ENCODE measurements around the gene ARHGAP21.

ARHGAP21 gene

GRCh38 chr10:24574161-24574560 lies 149.5 kb downstream of the ARHGAP21 start:
- no peak for DNase-seq

GRCh38 chr10:24571870-24572450 lies 151.7 kb downstream of the ARHGAP21 start:
- no peak for DNase-seq

- DNase-seq: no peak
Observed at GRCh38 chr10:24570658-24571426, 152.8 kb downstream of the ARHGAP21 start.

- DNase-seq: no peak
Observed at GRCh38 chr10:24569828-24570657, 153.6 kb downstream of the ARHGAP21 start.

- DNase-seq: no peak
Observed at GRCh38 chr10:24569330-24569796, 154.3 kb downstream of the ARHGAP21 start.

GRCh38 chr10:24568042-24568441 lies 155.6 kb downstream of the ARHGAP21 start:
- no peak for DNase-seq

- DNase-seq: no peak
Observed at GRCh38 chr10:24561453-24561852, 162.2 kb downstream of the ARHGAP21 start.

GRCh38 chr10:24556750-24557742 lies 166.6 kb downstream of the ARHGAP21 start:
- DNase-seq: peak in 1 of 5 experiments; percentile 58

- no peak for DNase-seq
Observed at GRCh38 chr10:24556126-24556749, 167.4 kb downstream of the ARHGAP21 start.

- no peak for DNase-seq
Observed at GRCh38 chr10:24554036-24554435, 169.7 kb downstream of the ARHGAP21 start.

- DNase-seq: no peak
Observed at GRCh38 chr10:24553051-24553612, 170.6 kb downstream of the ARHGAP21 start.

GRCh38 chr10:24552346-24553016 lies 171.2 kb downstream of the ARHGAP21 start:
- peak in 1 of 5 experiments; percentile 17 for DNase-seq

GRCh38 chr10:24551161-24551560 lies 172.5 kb downstream of the ARHGAP21 start:
- no peak for DNase-seq

GRCh38 chr10:24550680-24551079 lies 173.0 kb downstream of the ARHGAP21 start:
- no peak for DNase-seq

- DNase-seq: no peak
Observed at GRCh38 chr10:24545585-24545984, 178.1 kb downstream of the ARHGAP21 start.

- no peak for DNase-seq
Observed at GRCh38 chr10:24544776-24545175, 178.9 kb downstream of the ARHGAP21 start.

GRCh38 chr10:24542314-24543270 lies 181.1 kb downstream of the ARHGAP21 start:
- no peak for DNase-seq

- no peak for DNase-seq
Observed at GRCh38 chr10:24541239-24541753, 182.4 kb downstream of the ARHGAP21 start.

- DNase-seq: no peak
Observed at GRCh38 chr10:24536636-24537035, 187.1 kb downstream of the ARHGAP21 start.

Measured in T-helper 2 cell (primary cell).